ENCODE measurements around the gene NCOA3. TPM values are rescaled to one million over a fixed set of nuclear protein-coding genes. Genes with fewer than 3 reads are reported as not detected.

The NCOA3 gene
- polyA plus RNA-seq, 1 donor = 16.4 TPM

DNA sequence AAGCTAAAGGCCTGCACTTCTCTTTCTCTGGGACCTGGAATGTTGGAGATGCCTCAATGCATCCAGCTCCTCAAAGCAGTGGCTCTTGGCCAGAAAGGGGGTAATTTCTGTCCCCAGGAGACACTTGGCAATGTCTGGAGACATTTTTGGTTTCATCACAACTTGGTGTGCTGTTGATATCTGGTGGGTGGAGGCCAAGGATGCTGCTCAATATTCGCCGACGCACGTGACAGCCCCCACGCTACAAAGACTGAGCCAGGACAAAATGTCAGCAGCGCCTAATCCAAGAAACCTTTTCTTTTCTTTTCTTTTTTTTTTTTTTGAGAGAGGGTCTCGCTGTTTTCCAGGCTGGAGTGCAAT is 203.8 kb downstream of the NCOA3 start:
- no peak for DNase-seq
- peaks cover 3% of the 10 kb centered on the region for H3K4me1 ChIP-seq (ENCODE audit: control insufficient read depth, insufficient read depth, low read length)
- H3K27ac ChIP-seq (ENCODE audit: low read length) = no peak overlapping the region
- H3K9me3 ChIP-seq (ENCODE audit: control insufficient read depth, low read depth, low read length) = no peaks in the 10 kb centered on the region
- no peak overlapping the region for H3K4me3 ChIP-seq (ENCODE audit: low read length)
- no CpG with 5 or more reads among the region's 7 CpGs for WGBS (ENCODE audit: insufficient coverage, low lambda C conversion rate)
- H3K27me3 ChIP-seq (ENCODE audit: control insufficient read depth, insufficient read depth, low read length) = no peaks in the 10 kb centered on the region
- peaks cover 3% of the 10 kb centered on the region for H3K36me3 ChIP-seq (ENCODE audit: control insufficient read depth, insufficient read depth, low read length)

DNA sequence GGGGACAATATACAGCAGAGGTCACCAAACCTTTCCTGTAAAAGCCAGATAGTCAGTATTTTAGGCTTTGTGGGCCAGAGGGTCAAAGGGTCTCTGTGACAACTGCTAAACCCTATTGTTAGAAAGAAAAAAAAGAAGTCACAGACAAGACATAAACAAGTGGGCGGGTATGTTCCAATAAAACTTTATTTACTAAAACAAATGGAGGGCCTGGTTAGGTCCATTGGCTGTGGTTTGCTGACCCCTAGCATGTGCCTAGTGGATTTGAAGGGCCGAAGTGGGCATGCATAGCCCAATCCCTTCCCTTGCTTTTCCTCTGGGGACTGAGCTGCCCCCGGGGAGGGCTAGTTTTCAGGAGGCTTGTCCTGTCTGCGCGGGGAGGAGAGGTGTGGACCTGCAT is 204.7 kb downstream of the NCOA3 start:
- no CpG with 5 or more reads among the region's 5 CpGs for WGBS (ENCODE audit: insufficient coverage, low lambda C conversion rate)
- Histone ChIP-seq H3K4me3 (ENCODE audit: low read length) (no peak overlapping the region), H3K27me3 (ENCODE audit: control insufficient read depth, insufficient read depth, low read length) (no peaks in the 10 kb centered on the region), H3K4me1 (ENCODE audit: control insufficient read depth, insufficient read depth, low read length) (peaks cover 3% of the 10 kb centered on the region), H3K36me3 (ENCODE audit: control insufficient read depth, insufficient read depth, low read length) (peaks cover 3% of the 10 kb centered on the region), H3K9me3 (ENCODE audit: control insufficient read depth, low read depth, low read length) (no peaks in the 10 kb centered on the region), H3K27ac (ENCODE audit: low read length) (no peak overlapping the region)
- DNase-seq = no peak

Other genes with a start within 250 kb of the NCOA3 start
- 25.5 TPM for gene ZMYND8, start 145.2 kb upstream of the NCOA3 start, polyA plus RNA-seq

All from large intestine (tissue), 3 donors.